CD14-positive monocyte (primary cell): ENCODE measurements around the gene DGCR8. TPM values are rescaled to one million over a fixed set of nuclear protein-coding genes. Genes with fewer than 3 reads are reported as not detected.

ENCODE experiments used
- DNase-seq, 3 donors: peaks; one replicate each; pipeline ENCODE4 v3.0.0-alpha.2; 2011 to 2022
- H2AFZ ChIP-seq: 2 replicates; pipeline ENCODE4 v1.6.0; 2012; ENCODE audit warnings: mild to moderate bottlenecking, low read depth, low read length, inconsistent platforms; ENCODE audit not compliant: insufficient read depth, poor library complexity, severe bottlenecking
- H3K27ac ChIP-seq, 2 donors: 1 replicate in 1 of 2; 2 replicates in 1 of 2; pipeline ENCODE4 v1.5.1; 2012 to 2013; ENCODE audit warnings: low read length in 2 of 2, control low read depth in 1 of 2, inconsistent platforms in 1 of 2, low read depth in 1 of 2, mild to moderate bottlenecking in 1 of 2
- H3K27me3 ChIP-seq, 2 donors: one replicate each; pipeline versions ENCODE4 v1.6.0 to v1.6.1; 2011 to 2013; ENCODE audit warnings: low read length in 2 of 2; ENCODE audit not compliant: control insufficient read depth in 2 of 2, insufficient read depth in 2 of 2
- H3K36me3 ChIP-seq, 2 donors: replicated peaks in 1 of 2; 1 replicate in 1 of 2; 2 replicates in 1 of 2; pipeline versions ENCODE4 v1.5.1 to v1.6.1; 2012 to 2013; ENCODE audit warnings: low read length in 2 of 2, control low read depth in 1 of 2, inconsistent platforms in 1 of 2, mild to moderate bottlenecking in 1 of 2; ENCODE audit not compliant: insufficient read depth in 2 of 2, control insufficient read depth in 1 of 2
- H3K4me1 ChIP-seq, 2 donors: 1 replicate in 1 of 2; 2 replicates in 1 of 2; pipeline versions ENCODE4 v1.5.1 to v1.6.1; 2012 to 2013; ENCODE audit warnings: low read length in 2 of 2, control low read depth in 1 of 2, inconsistent platforms in 1 of 2, mild to moderate bottlenecking in 1 of 2, moderate library complexity in 1 of 2; ENCODE audit not compliant: insufficient read depth in 2 of 2, control insufficient read depth in 1 of 2
- H3K4me2 ChIP-seq: replicated peaks from 2 replicates; pipeline ENCODE3; 2012; ENCODE audit warnings: low read length, moderate library complexity, mild to moderate bottlenecking; ENCODE audit not compliant: poor library complexity, severe bottlenecking; ENCODE audit errors: extremely low read depth
- H3K4me3 ChIP-seq, 3 experiments: fragments of 200-600 bp in 1 of 3; sonication (generic) in 1 of 3; replicated peaks in 1 of 3; 1 replicate in 2 of 3; 2 replicates in 1 of 3; pipeline ENCODE4 v1.5.1; 2011 to 2013; ENCODE audit warnings: low read length in 3 of 3, mild to moderate bottlenecking in 3 of 3, control low read depth in 2 of 3, low read depth in 2 of 3, inconsistent platforms in 1 of 3, moderate library complexity in 1 of 3
- H3K79me2 ChIP-seq: 2 replicates; pipeline ENCODE4 v1.6.0; 2012; ENCODE audit warnings: mild to moderate bottlenecking, control low read depth, inconsistent platforms, low read length, moderate library complexity; ENCODE audit not compliant: insufficient read depth
- H3K9ac ChIP-seq: 2 replicates; pipeline ENCODE4 v1.6.0; 2017; ENCODE audit warnings: low read length, mild to moderate bottlenecking; ENCODE audit not compliant: insufficient read depth, poor library complexity, severe bottlenecking
- H3K9me3 ChIP-seq, 2 donors: replicated peaks in 1 of 2; 1 replicate in 1 of 2; 2 replicates in 1 of 2; pipeline versions ENCODE4 v1.5.1 to v1.6.1; 2012 to 2013; ENCODE audit warnings: low read length in 2 of 2, control low read depth in 1 of 2; ENCODE audit not compliant: control insufficient read depth in 1 of 2, insufficient read depth in 1 of 2
- H4K20me1 ChIP-seq: 2 replicates; pipeline ENCODE4 v1.6.0; 2012; ENCODE audit warnings: mild to moderate bottlenecking, low read length, control low read depth, moderate library complexity; ENCODE audit not compliant: insufficient read depth
- H3K27ac Mint-ChIP-seq, 7 donors: one replicate each; pipeline ENCODE4 v1.8.0; 2020; ENCODE audit warnings: mild to moderate bottlenecking in 7 of 7, mixed read lengths in 7 of 7, moderate library complexity in 6 of 7, inconsistent platforms in 2 of 7
- H3K27me3 Mint-ChIP-seq, 3 donors: one replicate each; pipeline ENCODE4 v1.8.0; 2021 to 2022; ENCODE audit warnings: low read depth in 3 of 3, mild to moderate bottlenecking in 3 of 3, mixed read lengths in 3 of 3, moderate library complexity in 3 of 3, inconsistent platforms in 1 of 3
- H3K36me3 Mint-ChIP-seq, 2 donors: one replicate each; pipeline ENCODE4 v1.8.0; 2020; ENCODE audit warnings: mixed read lengths in 2 of 2, inconsistent platforms in 1 of 2, mild to moderate bottlenecking in 1 of 2
- H3K4me1 Mint-ChIP-seq: one replicate; pipeline ENCODE4 v1.8.0; 2020; ENCODE audit warnings: mild to moderate bottlenecking, mixed read lengths
- H3K4me3 Mint-ChIP-seq, 2 donors: one replicate each; pipeline ENCODE4 v1.8.0; 2020; ENCODE audit warnings: mild to moderate bottlenecking in 2 of 2, mixed read lengths in 2 of 2, moderate library complexity in 1 of 2
- H3K9me3 Mint-ChIP-seq, 7 donors: one replicate each; pipeline ENCODE4 v1.8.0; 2020 to 2022; ENCODE audit warnings: mixed read lengths in 7 of 7, mild to moderate bottlenecking in 6 of 7, moderate library complexity in 6 of 7, inconsistent platforms in 2 of 7
- CTCF ChIP-seq: fragments of 200-600 bp; IDR thresholded peaks from one replicate; pipeline ENCODE4 v1.8.0; 2022; ENCODE audit warnings: antibody characterized with exemption, mild to moderate bottlenecking
- WGBS: methylation state at CpG from one replicate; pipeline ENCODE4 v1.1.5; 2013; ENCODE audit warnings: missing lambda C conversion rate; ENCODE audit not compliant: insufficient coverage; 5-methylcytosine and 5-hydroxymethylcytosine counted together
- intact Hi-C, 2 donors: fragments of 100-400 bp; cut with micrococcal nuclease; formaldehyde crosslinking; loops; one replicate each; pipeline versions ENCODE4 v1.15.0 to v1.15.1; 2023
- polyA plus RNA-seq, 3 donors: library from polyadenylated mRNA; depleted of rRNA in 1 of 3; unstranded in 2 of 3; stranded (reverse) in 1 of 3; fragments of 300-500 nt in 2 of 3; fragments of >200 nt in 1 of 3; fragmentation: Illumina TruSeq in 2 of 3; gene quantifications; 1 replicate in 2 of 3; 2 replicates in 1 of 3; pipeline ENCODE4 v1.2.3, GENCODE V29; 2012 to 2021

Gene DGCR8
- polyA plus RNA-seq, 3 donors = 1.2 to 18.7 (median 1.4) TPM

- H3K4me1 ChIP-seq = no peaks in the 10 kb centered on the region
- H2AFZ ChIP-seq = no peak overlapping the region
- DNase-seq = no peak
- H3K4me3 Mint-ChIP-seq = no peak overlapping the region
- no peak for TF ChIP-seq CTCF
- no peaks in the 10 kb centered on the region for H3K27me3 ChIP-seq
- H3K36me3 ChIP-seq = peaks cover 91 to 95% of the 10 kb centered on the region in 2 donors
- H3K4me3 ChIP-seq = no peak overlapping the region
- H3K9me3 Mint-ChIP-seq = peaks cover 0 to 4% (median 2%) of the 10 kb centered on the region in 7 donors
- no peaks in the 10 kb centered on the region for H3K9me3 ChIP-seq
- no peak overlapping the region for H3K4me2 ChIP-seq
- intact Hi-C loops = no loop called here
- no peak overlapping the region for H3K27ac ChIP-seq
- WGBS = 98% methylated on average over 14 of the region's 15 CpGs
- peaks cover 4% of the 10 kb centered on the region for H3K79me2 ChIP-seq
- H3K27me3 Mint-ChIP-seq = peaks cover 0 to 4% (median 0%) of the 10 kb centered on the region in 3 donors
- no peak overlapping the region for H3K27ac Mint-ChIP-seq
- H3K4me1 Mint-ChIP-seq = no peaks in the 10 kb centered on the region
- H4K20me1 ChIP-seq = no peaks in the 10 kb centered on the region
- no peak overlapping the region for H3K9ac ChIP-seq
- peaks cover 91 to 99% of the 10 kb centered on the region in 2 donors for H3K36me3 Mint-ChIP-seq
These were observed 14.3 kb downstream of the DGCR8 start for GRCh38 chr22:20094197-20094807.

- Mint-ChIP-seq H3K27ac (peak overlapping the region in 1 of 7 donors; percentile 57), H3K4me3 (no peak overlapping the region), H3K36me3 (peaks cover 90 to 99% of the 10 kb centered on the region in 2 donors), H3K9me3 (peaks cover 0 to 4% (median 2%) of the 10 kb centered on the region in 7 donors), H3K4me1 (no peaks in the 10 kb centered on the region), H3K27me3 (peaks cover 0 to 4% (median 0%) of the 10 kb centered on the region in 3 donors)
- 100% methylated on average over 1 of the region's 4 CpGs for WGBS
- TF ChIP-seq CTCF = no peak
- no peaks in the 10 kb centered on the region for H4K20me1 ChIP-seq
- H3K27me3 ChIP-seq = no peaks in the 10 kb centered on the region
- no peak overlapping the region for H3K27ac ChIP-seq
- H3K9ac ChIP-seq = no peak overlapping the region
- no peaks in the 10 kb centered on the region for H3K4me1 ChIP-seq
- no peak overlapping the region for H3K4me3 ChIP-seq
- intact Hi-C loops = no loop called here
- no peak overlapping the region for H2AFZ ChIP-seq
- DNase-seq = no peak
- H3K79me2 ChIP-seq = peaks cover 4% of the 10 kb centered on the region
- H3K36me3 ChIP-seq = peaks cover 81 to 95% of the 10 kb centered on the region in 2 donors
- no peaks in the 10 kb centered on the region for H3K9me3 ChIP-seq
- H3K4me2 ChIP-seq = no peak overlapping the region
These were observed 15.5 kb downstream of the DGCR8 start for GRCh38 chr22:20095521-20095920.
